Measurements from ENCODE around the gene MAPK14.

Gene MAPK14

DNA sequence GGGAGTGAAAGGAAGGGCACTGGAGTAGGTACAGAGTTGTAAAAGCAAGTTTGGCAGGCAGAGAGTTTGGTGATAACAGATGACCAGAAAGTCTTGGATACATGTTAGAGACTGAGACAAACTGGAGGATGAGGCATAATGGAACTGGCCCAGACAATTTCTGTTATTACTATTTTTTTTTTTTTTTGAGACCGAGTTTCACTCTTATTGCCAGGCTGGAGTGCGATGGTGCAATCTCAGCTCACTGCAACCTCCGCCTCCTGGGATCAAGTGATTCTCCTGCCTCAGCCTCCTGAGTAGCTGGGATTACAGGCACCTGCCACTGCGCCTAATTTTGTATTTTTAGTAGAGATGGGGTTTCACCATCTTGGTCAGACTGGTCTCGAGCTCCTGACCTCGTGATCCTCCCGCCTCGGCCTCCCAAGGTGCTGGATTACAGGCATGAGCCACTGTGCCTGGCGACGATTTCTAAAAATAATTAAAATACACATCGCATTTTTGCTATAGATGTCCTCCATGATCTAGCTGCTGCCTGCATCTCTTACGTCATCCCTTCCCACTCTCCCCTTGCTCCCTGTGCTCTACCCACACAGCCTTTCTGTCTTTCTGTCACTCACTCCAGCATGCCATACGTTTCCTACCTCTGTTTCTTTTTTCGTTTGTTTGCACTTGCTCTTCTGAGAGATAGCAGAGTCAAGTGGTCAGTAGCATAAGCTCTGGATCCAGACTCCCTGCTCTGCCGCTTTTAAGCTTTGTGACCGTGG, 23.5 kb downstream of the MAPK14 start:
- no peaks in the 10 kb centered on the region for H3K27me3 ChIP-seq
- peaks cover 12% of the 10 kb centered on the region for H3K4me1 ChIP-seq
- TF ChIP-seq Cebpa-rat (IDR thresholded peaks at IDR 0.05) = no peak
- H3K27ac ChIP-seq = no peak overlapping the region
- H3K4me2 ChIP-seq = no peak overlapping the region
- H3K4me3 ChIP-seq = no peak overlapping the region
- no peak overlapping the region for H3K9ac ChIP-seq
- H4K20me1 ChIP-seq = peaks cover 96% of the 10 kb centered on the region
- H3K9me3 ChIP-seq = no peaks in the 10 kb centered on the region
- H3K36me3 ChIP-seq = peaks cover 49% of the 10 kb centered on the region

GRCh38 chr6:36052097-36052496, 24.5 kb downstream of the MAPK14 start:
- no peak overlapping the region for H3K27ac ChIP-seq
- H3K4me3 ChIP-seq = no peak overlapping the region
- H3K4me1 ChIP-seq = peaks cover 12% of the 10 kb centered on the region
- H3K27me3 ChIP-seq = no peaks in the 10 kb centered on the region
- H3K9me3 ChIP-seq = no peaks in the 10 kb centered on the region
- H3K36me3 ChIP-seq = peaks cover 52% of the 10 kb centered on the region
- peaks cover 96% of the 10 kb centered on the region for H4K20me1 ChIP-seq
- TF ChIP-seq Cebpa-rat (IDR thresholded peaks at IDR 0.05) = no peak
- no peak overlapping the region for H3K4me2 ChIP-seq
- H3K9ac ChIP-seq = no peak overlapping the region

- Histone ChIP-seq H4K20me1 (peaks cover 96% of the 10 kb centered on the region), H3K27ac (no peak overlapping the region), H3K4me2 (no peak overlapping the region), H3K4me3 (no peak overlapping the region), H3K9me3 (no peaks in the 10 kb centered on the region), H3K4me1 (peaks cover 12% of the 10 kb centered on the region), H3K27me3 (no peaks in the 10 kb centered on the region), H3K36me3 (peaks cover 59% of the 10 kb centered on the region), H3K9ac (no peak overlapping the region)
- TF ChIP-seq Cebpa-rat (IDR thresholded peaks at IDR 0.05) = no peak
Measured at GRCh38 chr6:36053878-36054277, 26.3 kb downstream of the MAPK14 start.

GRCh38 chr6:36054415-36054814, 26.8 kb downstream of the MAPK14 start:
- Histone ChIP-seq H3K27me3 (no peaks in the 10 kb centered on the region), H3K9ac (no peak overlapping the region), H3K4me3 (no peak overlapping the region), H3K4me1 (peaks cover 12% of the 10 kb centered on the region), H4K20me1 (peaks cover 92% of the 10 kb centered on the region), H3K4me2 (no peak overlapping the region), H3K27ac (no peak overlapping the region), H3K9me3 (no peaks in the 10 kb centered on the region), H3K36me3 (peaks cover 64% of the 10 kb centered on the region)
- no peak for TF ChIP-seq Cebpa-rat (IDR thresholded peaks at IDR 0.05)

- Histone ChIP-seq H3K27me3 (no peaks in the 10 kb centered on the region), H3K36me3 (peaks cover 69% of the 10 kb centered on the region), H3K9me3 (no peaks in the 10 kb centered on the region), H4K20me1 (peaks cover 86% of the 10 kb centered on the region), H3K27ac (no peak overlapping the region), H3K4me2 (no peak overlapping the region), H3K4me1 (peaks cover 12% of the 10 kb centered on the region), H3K4me3 (no peak overlapping the region), H3K9ac (no peak overlapping the region)
- TF ChIP-seq Cebpa-rat (IDR thresholded peaks at IDR 0.05) = no peak
Measured at GRCh38 chr6:36054956-36055355, 27.3 kb downstream of the MAPK14 start.

- Histone ChIP-seq H3K4me2 (no peak overlapping the region), H3K4me3 (no peak overlapping the region), H3K9ac (no peak overlapping the region), H3K27ac (no peak overlapping the region), H3K27me3 (no peaks in the 10 kb centered on the region), H3K9me3 (no peaks in the 10 kb centered on the region), H3K4me1 (peaks cover 12% of the 10 kb centered on the region), H3K36me3 (peaks cover 81% of the 10 kb centered on the region), H4K20me1 (peaks cover 81% of the 10 kb centered on the region)
- no peak for TF ChIP-seq Cebpa-rat (IDR thresholded peaks at IDR 0.05)
Measured at GRCh38 chr6:36056178-36056577, 28.6 kb downstream of the MAPK14 start.

DNA sequence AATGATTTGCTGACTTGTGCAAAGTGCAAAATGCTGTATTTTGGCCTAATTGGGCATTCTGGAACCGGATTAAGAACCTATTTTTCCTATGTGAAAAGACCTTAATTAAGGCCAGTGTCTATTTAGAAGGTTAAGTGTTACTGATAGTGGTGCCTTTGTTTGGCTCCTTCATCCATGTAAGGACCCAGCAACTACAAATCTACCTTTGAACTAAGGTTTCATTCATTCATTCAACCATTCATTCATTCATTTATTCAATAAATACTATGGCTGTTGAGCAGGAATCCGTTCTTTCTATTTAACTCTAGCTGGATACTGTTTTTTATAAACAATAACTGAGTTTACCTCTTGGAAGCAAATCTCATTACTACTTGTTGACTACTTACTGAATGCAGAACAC, 33.6 kb downstream of the MAPK14 start:
- no peak for TF ChIP-seq Cebpa-rat (IDR thresholded peaks at IDR 0.05)
- H3K4me2 ChIP-seq = no peak overlapping the region

DNA sequence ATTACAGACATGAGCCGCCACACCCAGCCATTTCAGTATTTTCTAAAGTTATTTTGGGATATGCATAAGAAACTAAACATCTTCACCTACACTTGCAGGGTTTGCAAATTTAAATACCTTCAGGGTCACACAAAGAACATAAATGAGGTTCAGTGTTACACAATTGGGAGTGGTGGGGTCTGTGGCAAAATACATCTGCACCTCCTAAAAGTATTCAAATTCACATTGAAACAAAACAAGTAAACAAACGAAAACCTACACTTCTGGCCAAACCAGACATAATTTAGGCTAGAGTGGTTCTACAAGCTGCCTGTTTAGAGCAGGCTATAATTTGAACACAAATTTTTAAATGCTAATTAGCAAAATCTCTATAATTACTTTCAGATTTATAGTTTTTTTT, 34.6 kb downstream of the MAPK14 start:
- no peak for TF ChIP-seq Cebpa-rat (IDR thresholded peaks at IDR 0.05)
- Histone ChIP-seq H3K27me3 (no peaks in the 10 kb centered on the region), H3K4me3 (no peak overlapping the region), H3K27ac (no peak overlapping the region), H3K9ac (no peak overlapping the region), H3K4me2 (no peak overlapping the region), H3K4me1 (no peaks in the 10 kb centered on the region), H3K9me3 (no peaks in the 10 kb centered on the region), H4K20me1 (peaks cover 85% of the 10 kb centered on the region), H3K36me3 (peaks cover 86% of the 10 kb centered on the region)

More for the DNA sequence above, 33.6 kb downstream of the MAPK14 start:
- H3K27me3 ChIP-seq = no peaks in the 10 kb centered on the region
- peaks cover 90% of the 10 kb centered on the region for H3K36me3 ChIP-seq
- no peaks in the 10 kb centered on the region for H3K9me3 ChIP-seq
- H3K9ac ChIP-seq = no peak overlapping the region
- no peak overlapping the region for H3K27ac ChIP-seq
- H3K4me3 ChIP-seq = no peak overlapping the region
- H3K4me1 ChIP-seq = no peaks in the 10 kb centered on the region
- H4K20me1 ChIP-seq = peaks cover 85% of the 10 kb centered on the region

- Histone ChIP-seq H3K27me3 (no peaks in the 10 kb centered on the region), H3K36me3 (peaks cover 86% of the 10 kb centered on the region), H3K9me3 (no peaks in the 10 kb centered on the region), H3K4me3 (no peak overlapping the region), H3K9ac (no peak overlapping the region), H4K20me1 (peaks cover 85% of the 10 kb centered on the region), H3K27ac (no peak overlapping the region), H3K4me1 (no peaks in the 10 kb centered on the region), H3K4me2 (no peak overlapping the region)
- TF ChIP-seq Cebpa-rat (IDR thresholded peaks at IDR 0.05) = no peak
Measured at GRCh38 chr6:36063318-36064060, 35.9 kb downstream of the MAPK14 start.

GRCh38 chr6:36064770-36065396, 37.3 kb downstream of the MAPK14 start:
- H4K20me1 ChIP-seq = peaks cover 94% of the 10 kb centered on the region
- no peaks in the 10 kb centered on the region for H3K9me3 ChIP-seq
- no peak overlapping the region for H3K9ac ChIP-seq
- no peak overlapping the region for H3K4me2 ChIP-seq
- no peak for TF ChIP-seq Cebpa-rat (IDR thresholded peaks at IDR 0.05)
- no peaks in the 10 kb centered on the region for H3K27me3 ChIP-seq
- no peak overlapping the region for H3K4me3 ChIP-seq
- H3K36me3 ChIP-seq = peaks cover 72% of the 10 kb centered on the region
- H3K4me1 ChIP-seq = no peaks in the 10 kb centered on the region
- H3K27ac ChIP-seq = no peak overlapping the region

Data from BLaER1 (cell line).